Endothelial cell of umbilical vein (primary cell): Measurements from ENCODE around the gene CHRNA5. TPM values are rescaled to one million over a fixed set of nuclear protein-coding genes. Genes with fewer than 3 reads are reported as not detected.
A peak's percentile ranks its signal among the peaks of the same experiment; 100 is the strongest.

Experiments used
- BruUV-seq: library from RNA; stranded (reverse); fragments of 400-500 nt; replicated peaks from 2 replicates; lab custom pipeline; 2021; lab: Mats Ljungman, UMichigan
- CTCF ChIA-PET: fragments of 300-600, 350-600 bp; sonication (Branson Sonifier 250); formaldehyde crosslinking; loops from one replicate; lab custom pipeline; 2021; ENCODE audit warnings: antibody characterized with exemption, inconsistent platforms; lab: Charles Lee
- POLR2A ChIA-PET: fragments of 300-600, 350-600 bp; sonication (Branson Sonifier 250); formaldehyde crosslinking; loops from one replicate; lab custom pipeline; 2021; ENCODE audit warnings: antibody characterized with exemption, inconsistent platforms; lab: Charles Lee
- DNase-seq: peaks from one replicate; pipeline ENCODE4 v3.0.0-alpha.2; 2011; ENCODE audit warnings: low read depth, low spot score
- FAIRE-seq: peaks from 2 replicates; lab custom pipeline; 2011; peaks lifted over from hg19 to GRCh38; lab: Jason Lieb, UNC
- H2AFZ ChIP-seq: 2 replicates; pipeline ENCODE4 v1.6.0; 2012; ENCODE audit warnings: low read depth, low read length, control low read depth, inconsistent platforms
- H3K27ac ChIP-seq: 2 replicates; pipeline ENCODE4 v1.5.1; 2011; ENCODE audit warnings: low read depth, mild to moderate bottlenecking, control low read depth, low read length, moderate library complexity; ENCODE audit not compliant: insufficient read depth
- H3K27me3 ChIP-seq, 2 experiments: 2 replicates each; pipeline versions ENCODE4 v1.6.0 to v1.6.1; 2011; ENCODE audit warnings: low read length in 2 of 2, mixed read lengths in 1 of 2; ENCODE audit not compliant: control insufficient read depth in 2 of 2, insufficient read depth in 2 of 2
- H3K36me3 ChIP-seq, 2 experiments: 2 replicates in 1 of 2; 3 replicates in 1 of 2; pipeline ENCODE4 v1.5.1; 2011; ENCODE audit warnings: low read length in 2 of 2, mild to moderate bottlenecking in 1 of 2, moderate library complexity in 1 of 2; ENCODE audit not compliant: control insufficient read depth in 2 of 2, insufficient read depth in 2 of 2; ENCODE audit errors: extremely low read depth in 1 of 2
- H3K4me1 ChIP-seq: 3 replicates; pipeline ENCODE4 v1.5.1; 2011; ENCODE audit warnings: mild to moderate bottlenecking, low read length; ENCODE audit not compliant: control insufficient read depth, insufficient read depth; ENCODE audit errors: extremely low read depth
- H3K4me2 ChIP-seq: 2 replicates; pipeline ENCODE4 v1.6.1; 2011; ENCODE audit warnings: low read length, control low read depth, mixed read lengths; ENCODE audit not compliant: insufficient read depth
- H3K4me3 ChIP-seq, 3 experiments: fragments of 200-600 bp in 1 of 3; sonication (generic), shearing (Covaris generic) in 1 of 3; replicated peaks in 1 of 3; 2 replicates each; pipeline ENCODE4 v1.5.1; 2011 to 2016; ENCODE audit warnings: control low read depth in 3 of 3, low read length in 3 of 3, mild to moderate bottlenecking in 2 of 3, inconsistent platforms in 1 of 3, low read depth in 1 of 3, moderate library complexity in 1 of 3; ENCODE audit not compliant: insufficient read depth in 1 of 3
- H3K79me2 ChIP-seq: 2 replicates; pipeline ENCODE4 v1.6.0; 2012; ENCODE audit warnings: low read length, inconsistent platforms; ENCODE audit not compliant: control insufficient read depth, insufficient read depth
- H3K9ac ChIP-seq: replicated peaks from 2 replicates; pipeline ENCODE3; 2011; ENCODE audit warnings: low read length, control low read depth; ENCODE audit not compliant: insufficient read depth; ENCODE audit errors: extremely low read depth
- H3K9me1 ChIP-seq: replicated peaks from 3 replicates; pipeline ENCODE4 v1.6.0; 2011; ENCODE audit warnings: mild to moderate bottlenecking, low read length; ENCODE audit not compliant: control insufficient read depth, insufficient read depth; ENCODE audit errors: extremely low read depth
- H3K9me3 ChIP-seq: replicated peaks from 2 replicates; pipeline ENCODE4 v1.5.1; 2012; ENCODE audit warnings: low read length, inconsistent platforms; ENCODE audit not compliant: control insufficient read depth, insufficient read depth
- H4K20me1 ChIP-seq: replicated peaks from 2 replicates; pipeline ENCODE3; 2011; ENCODE audit warnings: mild to moderate bottlenecking, low read length; ENCODE audit not compliant: control insufficient read depth, insufficient read depth; ENCODE audit errors: extremely low read depth
- CTCF ChIP-seq, 2 donors: IDR thresholded peaks; 1 replicate in 1 of 2; 2 replicates in 1 of 2; pipeline ENCODE4 v1.5.1; 2011; ENCODE audit warnings: low read length in 2 of 2, mild to moderate bottlenecking in 2 of 2, moderate library complexity in 2 of 2, control low read depth in 1 of 2, inconsistent platforms in 1 of 2, low read depth in 1 of 2; ENCODE audit not compliant: insufficient read depth in 1 of 2; ENCODE audit errors: extremely low read depth in 1 of 2
- EZH2 ChIP-seq: IDR thresholded peaks from 2 replicates; pipeline ENCODE4 v1.6.1; 2012; ENCODE audit warnings: borderline replicate concordance, low read depth, mild to moderate bottlenecking, moderate library complexity, low read length, inconsistent platforms; ENCODE audit not compliant: severe bottlenecking
- FOS ChIP-seq: IDR thresholded peaks from 2 replicates; pipeline ENCODE4 v1.6.1; 2011; ENCODE audit warnings: mild to moderate bottlenecking, low read length, moderate library complexity, borderline replicate concordance; ENCODE audit not compliant: insufficient read depth
- GATA2 ChIP-seq: IDR thresholded peaks from 2 replicates; pipeline ENCODE4 v1.7.0; 2011; ENCODE audit warnings: low read depth, mild to moderate bottlenecking, moderate library complexity, mixed read lengths, low read length; ENCODE audit not compliant: insufficient read length, insufficient read depth
- MAX ChIP-seq: IDR thresholded peaks from 2 replicates; pipeline ENCODE4 v1.6.1; 2011; ENCODE audit not compliant: insufficient read depth, insufficient read length
- MYC ChIP-seq: IDR thresholded peaks from one replicate; pipeline ENCODE4 v1.6.1; 2011; ENCODE audit warnings: mild to moderate bottlenecking, low read depth, low read length
- dilution Hi-C: fragments of 300-500 bp; cut with MboI; formaldehyde crosslinking; loops from one replicate; pipeline ENCODE4 v1.15.0; 2019; ENCODE audit warnings: low sequenced_read_pairs; ENCODE audit not compliant: extremely low pct_ligation_motif_present
- intact Hi-C: fragments of 100-400 bp; cut with micrococcal nuclease; formaldehyde crosslinking; loops from one replicate; pipeline ENCODE4 v1.10.0; 2022
- polyA plus RNA-seq, 4 experiments: library from polyadenylated mRNA; depleted of rRNA in 3 of 4; stranded (reverse) in 3 of 4; unstranded in 1 of 4; fragments of >200 nt; gene quantifications; 2 replicates each; pipeline versions ENCODE4 v1.2.1 to v1.2.3, GENCODE V29; 2011 to 2012; ENCODE audit warnings: missing spikeins in 1 of 4
- total RNA-seq: library from RNA; stranded (reverse); gene quantifications from 2 replicates; pipeline ENCODE4 v1.2.3, GENCODE V29; 2021

The CHRNA5 gene
- total and polyA plus RNA-seq, 2 donors (not counting 3 experiments of a cell fraction or from before 2014, with no cell fraction given), result 6.4 to 12.7 TPM

- ChIA-PET CTCF (interaction anchor here (1.0 to 4.0 kb wide), 3 partner anchors 18 to 130 kb away, joined by 3 to 23 read pairs (median 6); no protein-coding TSS in a partner anchor), POLR2A (no interaction called here)
- BruUV-seq, result no TSS peak
- no peaks in the 10 kb centered on the region for H3K9me3 ChIP-seq
- H3K4me1 ChIP-seq, result no peaks in the 10 kb centered on the region
- H3K9ac ChIP-seq, result no peak within 1 kb of the TSS
- peaks cover 34 to 46% of the 10 kb centered on the region in 2 experiments for H3K27me3 ChIP-seq
- intact Hi-C loops (no loop called here), dilution Hi-C loops (no loop called here)
- FAIRE-seq (no peak), DNase-seq (no peak)
- H3K79me2 ChIP-seq, result no peaks in the 10 kb centered on the region
- no peaks in the 10 kb centered on the region for H3K36me3 ChIP-seq
- H3K4me2 ChIP-seq, result no peak within 1 kb of the TSS
- peak within 1 kb of the TSS in 1 of 3 experiments; percentile 5 for H3K4me3 ChIP-seq
- no peaks in the 10 kb centered on the region for H3K9me1 ChIP-seq
- TF ChIP-seq EZH2 (peak; percentile 89), MAX (no peak), FOS (no peak), GATA2 (no peak), CTCF (IDR thresholded peaks at IDR 0.05; ENCODE audit: extremely low read depth in 1 of 2, insufficient read depth in 1 of 2, low read depth in 1 of 2, low read length in 2 of 2) (no peak), MYC (no peak)
- peak within 1 kb of the TSS; percentile 53 for H2AFZ ChIP-seq
- H4K20me1 ChIP-seq, result no peaks in the 10 kb centered on the region
- H3K27ac ChIP-seq, result no peak within 1 kb of the TSS
These were observed 55.5 kb downstream of the CHRNA5 start, which contains the start of gene CHRNA3 for GRCh38 chr15:78620527-78621421. Gene CHRNA3 (minus strand): TSS chr15:78620996. CDS start chr15:78620794, 202 bp downstream.
